WTC11 (cell line): ENCODE measurements around the gene EIF6.

Source experiments
- CTCF ChIP-seq: fragments of 200-600 bp; IDR thresholded peaks from 2 replicates; pipeline ENCODE4 v1.8.0; 2022; ENCODE audit warnings: antibody characterized with exemption
- ETV6 ChIP-seq: sonication (generic); formaldehyde crosslinking; IDR thresholded peaks from 2 replicates; pipeline ENCODE4 v1.8.1; 2022; ENCODE audit warnings: mild to moderate bottlenecking, missing genetic modification reagents
- FOXJ3 ChIP-seq: sonication (generic); formaldehyde crosslinking; IDR thresholded peaks from 2 replicates; pipeline ENCODE4 v1.9.0; 2021; ENCODE audit warnings: missing genetic modification reagents, mild to moderate bottlenecking, borderline replicate concordance
- IRF2 ChIP-seq: sonication (generic); formaldehyde crosslinking; IDR thresholded peaks from 2 replicates; pipeline ENCODE4 v1.8.0; 2022; ENCODE audit warnings: low read depth, missing genetic modification reagents, borderline replicate concordance
- TEAD1 ChIP-seq: sonication (generic); formaldehyde crosslinking; IDR thresholded peaks from 2 replicates; pipeline ENCODE4 v1.8.0; 2022; ENCODE audit warnings: mild to moderate bottlenecking, missing genetic modification reagents
- ZNF263 ChIP-seq: sonication (generic); formaldehyde crosslinking; IDR thresholded peaks from 2 replicates; pipeline ENCODE4 v1.8.1; 2022; ENCODE audit warnings: low read depth, mild to moderate bottlenecking, moderate library complexity, missing genetic modification reagents

DNA sequence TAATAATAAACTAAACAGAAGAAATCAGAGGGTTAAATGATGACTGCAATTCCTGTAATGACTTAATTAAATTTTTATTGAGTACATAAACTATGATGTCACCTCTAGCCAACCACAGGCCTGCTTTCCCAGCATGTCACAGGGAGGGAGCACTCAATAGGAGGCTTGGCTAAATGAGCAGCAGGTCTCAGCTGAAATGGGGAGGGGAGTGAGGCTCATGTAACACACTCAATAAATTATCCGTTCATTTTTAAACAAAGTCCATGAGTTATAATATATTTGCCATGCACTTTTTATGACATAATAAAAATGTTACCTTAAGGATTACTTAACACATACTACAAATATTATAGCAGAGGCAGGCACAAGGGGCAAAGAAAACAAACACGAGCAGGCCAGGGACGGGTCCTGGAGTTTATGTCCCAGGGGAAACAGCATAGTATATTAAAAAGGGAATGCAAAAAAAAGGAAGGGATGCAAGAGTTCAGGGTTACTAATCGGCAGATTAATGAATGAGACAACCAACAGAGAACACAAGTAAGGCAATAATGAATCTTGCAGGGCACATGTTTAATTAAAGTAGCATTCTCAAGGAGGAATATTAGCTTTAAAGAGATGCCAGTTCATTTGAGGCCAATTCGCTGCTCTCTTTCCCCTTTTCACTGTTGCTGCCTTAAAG lies 34.8 kb upstream of the EIF6 start:
- TF ChIP-seq FOXJ3 (CRISPR knock-in tag) (no peak), CTCF (no peak), ZNF263 (CRISPR knock-in tag) (no peak), ETV6 (CRISPR knock-in tag) (no peak), TEAD1 (CRISPR knock-in tag) (no peak), IRF2 (CRISPR knock-in tag) (no peak)
